GM21390 (cell line): ENCODE measurements around the gene OSMR.
"Not testable (repeated sequence)": the region's sequence is repeated elsewhere in the genome, so short reads cannot be mapped to it uniquely, and the experiment has no call there.

Experiments
- ATAC-seq: cut with Tn5 transposase; IDR thresholded peaks from one replicate; pipeline ENCODE4 v1.9.1; 2021; ENCODE audit not compliant: unreplicated experiment

OSMR gene

GRCh38 chr5:38830521-38831051 lies 15.2 kb upstream of the OSMR start:
- ATAC-seq, result no peak

GRCh38 chr5:38831117-38831516 lies 14.7 kb upstream of the OSMR start:
- ATAC-seq, result no peak

- no peak for ATAC-seq
These were observed 13.9 kb upstream of the OSMR start for GRCh38 chr5:38831909-38832308.

GRCh38 chr5:38832810-38833209 lies 13.0 kb upstream of the OSMR start:
- ATAC-seq, result no peak

- ATAC-seq, result no peak
These were observed 9.9 kb upstream of the OSMR start for GRCh38 chr5:38835887-38836286.

- ATAC-seq, result no peak
These were observed 8.4 kb upstream of the OSMR start for GRCh38 chr5:38837416-38837815.

GRCh38 chr5:38837932-38838331 lies 7.9 kb upstream of the OSMR start:
- no peak for ATAC-seq

GRCh38 chr5:38843665-38844064 lies 2.1 kb upstream of the OSMR start:
- ATAC-seq, result no peak

- no peak for ATAC-seq
These were observed 683 bp downstream of the OSMR start for GRCh38 chr5:38846379-38847011.

- no peak for ATAC-seq
These were observed 1.9 kb downstream of the OSMR start for GRCh38 chr5:38847559-38848347.

- ATAC-seq, result no peak
These were observed 2.8 kb downstream of the OSMR start for GRCh38 chr5:38848637-38849036.

GRCh38 chr5:38851640-38852039 lies 5.8 kb downstream of the OSMR start:
- ATAC-seq, result not testable (repeated sequence)

GRCh38 chr5:38853753-38854470 lies 8.1 kb downstream of the OSMR start:
- no peak for ATAC-seq

GRCh38 chr5:38854907-38855306 lies 9.1 kb downstream of the OSMR start:
- no peak for ATAC-seq

- ATAC-seq, result no peak
These were observed 10.8 kb downstream of the OSMR start for GRCh38 chr5:38856660-38857059.

- ATAC-seq, result no peak
These were observed 13.0 kb downstream of the OSMR start for GRCh38 chr5:38858839-38859238.

- not testable (repeated sequence) for ATAC-seq
These were observed 16.4 kb downstream of the OSMR start for GRCh38 chr5:38861986-38862770.

- ATAC-seq, result no peak
These were observed 20.7 kb downstream of the OSMR start for GRCh38 chr5:38866362-38867031.

- no peak for ATAC-seq
These were observed 21.2 kb downstream of the OSMR start for GRCh38 chr5:38867032-38867398.

- no peak for ATAC-seq
These were observed 21.6 kb downstream of the OSMR start for GRCh38 chr5:38867416-38867815.
